ENCODE results near the gene CACNA1D.

GRCh38 chr3:53733446-53733845 is 239.0 kb downstream of the CACNA1D start:
- TF ChIP-seq CTCF (conservative IDR thresholded peaks at IDR 0.05) (no peak), ZFX (IDR thresholded peaks at IDR 0.05) (no peak)

All from C4-2B (cell line).